ENCODE data around the gene SFMBT2.

SFMBT2 gene

DNA sequence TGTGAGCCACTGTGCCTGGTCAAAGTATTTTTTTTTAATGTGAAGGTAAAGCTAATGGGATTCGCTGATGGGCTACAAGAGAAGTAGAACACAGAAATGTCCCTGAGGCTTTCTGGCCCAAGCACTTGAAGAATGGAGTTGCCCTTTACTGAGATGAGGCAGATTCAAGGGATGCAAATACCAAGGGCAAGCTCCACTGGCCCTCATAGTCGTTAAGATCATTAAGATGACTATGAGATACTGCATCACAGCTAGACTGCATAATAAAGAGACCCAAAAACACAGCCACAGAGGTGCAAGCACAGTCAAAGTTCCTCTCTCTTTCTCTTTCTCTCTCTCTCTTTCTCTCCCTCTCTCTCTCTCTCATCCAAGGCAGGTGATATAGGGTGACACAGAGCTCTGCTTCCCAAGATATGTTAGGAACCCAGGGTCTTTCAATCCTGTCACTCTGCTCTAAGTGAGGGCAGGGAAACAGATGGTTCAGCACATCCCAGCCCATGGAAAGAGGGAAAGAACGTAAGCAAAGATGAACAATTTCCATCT is 117.4 kb downstream of the SFMBT2 start:
- no peak for DNase-seq

DNA sequence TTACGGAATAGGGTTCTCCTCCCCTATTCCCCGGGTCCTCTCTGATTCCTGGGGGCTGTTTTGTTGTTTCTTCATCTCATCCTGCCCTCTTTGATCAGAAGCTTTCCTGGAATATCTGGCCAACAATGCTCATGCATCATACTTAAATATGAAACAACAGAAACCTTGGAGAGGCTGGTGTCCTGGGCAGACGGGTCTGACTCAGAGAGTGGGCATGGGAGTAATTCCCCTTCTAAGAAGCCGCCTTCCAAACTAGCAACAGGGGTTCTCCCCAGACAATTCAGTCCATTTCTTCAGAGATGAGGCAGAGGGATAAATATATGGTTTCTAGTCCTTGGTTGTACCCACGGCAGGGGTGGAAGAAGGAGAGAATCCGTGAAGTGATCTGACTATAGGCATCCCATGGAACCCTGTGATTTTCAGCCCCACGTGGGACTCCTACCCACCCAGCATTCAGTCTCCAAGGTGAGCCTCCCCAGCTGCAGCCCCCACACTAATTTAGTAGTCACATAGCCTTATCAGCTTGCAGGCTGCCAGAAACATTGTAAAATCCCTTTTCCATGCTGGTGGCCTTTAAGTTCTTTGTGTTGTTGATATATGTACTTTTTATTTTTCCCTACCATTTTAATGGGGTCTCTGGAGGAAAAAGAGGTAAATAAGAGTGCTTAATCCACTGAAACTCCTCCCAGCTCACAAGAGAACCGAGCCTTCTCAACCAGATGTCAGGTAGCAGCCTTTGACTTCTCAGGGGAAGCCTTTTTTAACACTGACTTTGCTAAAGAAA is 119.2 kb downstream of the SFMBT2 start:
- no peak for DNase-seq

DNA sequence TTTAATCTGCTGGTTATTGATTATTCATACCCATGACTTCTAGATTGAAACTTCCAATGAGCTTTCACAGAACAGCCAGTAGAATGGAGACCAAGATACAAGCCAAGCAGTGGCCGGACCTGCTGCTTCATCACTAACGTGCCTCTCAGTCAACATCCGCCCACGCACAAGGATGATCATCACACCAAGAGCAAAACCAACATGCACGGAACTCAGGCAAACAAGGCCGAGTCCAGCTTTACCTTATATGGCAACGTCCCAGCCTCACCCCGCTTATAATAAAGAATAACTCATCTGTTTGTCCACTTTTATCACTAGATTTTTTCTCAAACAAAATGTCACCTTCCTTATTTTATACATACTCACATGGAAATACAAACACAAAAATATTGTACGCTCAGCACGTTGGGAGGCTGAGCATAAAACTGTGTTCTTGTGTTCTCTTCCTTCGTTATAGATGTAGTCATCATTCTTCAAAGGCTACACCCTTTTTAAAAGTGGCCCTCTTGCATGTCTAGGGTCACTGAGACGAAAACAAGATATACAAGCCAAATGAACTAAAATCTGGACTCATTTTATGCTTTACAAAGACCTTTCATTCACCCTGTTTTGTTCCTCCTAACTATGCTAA is 122.7 kb downstream of the SFMBT2 start:
- DNase-seq: no peak

DNA sequence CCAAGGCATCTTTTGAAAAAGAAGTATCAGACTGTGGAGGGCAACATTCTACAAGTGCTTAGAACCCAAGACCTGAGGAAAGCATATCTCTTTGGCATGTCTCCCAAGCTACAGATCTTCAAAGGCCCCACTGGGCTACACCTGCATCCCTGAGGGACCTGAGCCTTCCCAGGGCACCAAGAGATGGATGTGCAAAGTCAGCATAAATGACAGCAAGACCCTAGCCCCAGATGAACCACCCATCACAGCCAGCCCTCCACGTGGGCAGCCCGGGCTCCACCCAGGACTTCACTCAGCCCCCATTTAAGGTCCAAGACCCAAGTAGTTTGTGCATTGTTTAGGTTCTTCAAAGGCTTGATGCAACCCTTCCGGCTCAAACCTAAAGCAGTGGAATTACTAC is 123.5 kb downstream of the SFMBT2 start:
- no peak for DNase-seq

DNA sequence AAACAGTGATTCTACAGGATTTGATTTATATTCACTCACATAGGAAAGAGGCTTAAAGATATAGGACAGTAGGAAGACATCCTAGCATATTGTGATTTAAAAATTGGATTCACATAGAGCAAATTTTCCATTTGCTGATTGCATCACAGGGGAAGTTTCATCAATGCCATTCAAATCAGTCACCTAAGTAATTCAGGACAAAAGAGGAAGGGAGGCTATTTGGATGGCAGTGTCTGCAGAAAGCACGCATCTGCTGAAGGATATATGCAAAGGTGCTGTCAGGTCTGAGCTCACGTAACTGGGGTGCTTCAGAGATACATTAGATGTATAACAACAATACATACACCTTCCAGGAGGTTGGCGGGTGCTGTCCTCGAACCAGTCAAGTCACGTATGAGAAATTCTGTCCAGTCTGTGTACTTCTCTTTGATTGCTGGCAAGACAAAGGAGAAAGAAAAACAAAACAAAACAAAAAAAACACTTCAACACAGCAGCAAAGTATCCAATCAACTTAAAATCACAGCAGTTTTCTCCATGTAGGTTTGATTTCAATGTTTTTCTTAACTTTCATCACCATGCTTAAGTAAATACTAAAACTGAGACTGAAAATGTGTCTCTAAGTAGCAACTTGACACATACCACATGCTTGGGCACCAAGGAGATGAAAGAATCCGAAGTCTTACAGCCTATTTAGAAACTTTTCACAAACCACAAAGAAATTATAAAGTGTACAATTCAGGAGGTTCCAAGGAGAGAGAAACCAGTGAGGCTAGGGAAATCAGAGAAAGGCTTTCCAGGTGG is 125.1 kb downstream of the SFMBT2 start:
- DNase-seq: no peak

DNA sequence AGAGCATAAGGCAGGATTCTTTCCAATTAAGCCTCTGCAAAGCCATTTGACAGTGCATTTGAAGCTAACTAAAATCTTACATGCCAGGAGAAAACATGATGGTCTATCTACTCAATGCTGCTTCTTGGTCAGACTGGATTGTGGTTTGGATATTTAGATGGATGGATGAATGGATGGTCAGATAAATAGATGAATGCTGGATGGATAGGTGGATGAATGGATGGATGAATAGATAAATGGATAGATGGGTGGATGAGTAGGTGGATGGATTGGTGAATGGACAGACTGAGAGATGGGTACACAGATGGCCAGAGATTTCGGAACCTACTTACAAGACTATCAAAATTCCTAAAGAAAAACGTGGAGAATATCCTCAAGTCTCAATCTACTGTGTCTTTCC is 127.6 kb downstream of the SFMBT2 start:
- DNase-seq: no peak

DNA sequence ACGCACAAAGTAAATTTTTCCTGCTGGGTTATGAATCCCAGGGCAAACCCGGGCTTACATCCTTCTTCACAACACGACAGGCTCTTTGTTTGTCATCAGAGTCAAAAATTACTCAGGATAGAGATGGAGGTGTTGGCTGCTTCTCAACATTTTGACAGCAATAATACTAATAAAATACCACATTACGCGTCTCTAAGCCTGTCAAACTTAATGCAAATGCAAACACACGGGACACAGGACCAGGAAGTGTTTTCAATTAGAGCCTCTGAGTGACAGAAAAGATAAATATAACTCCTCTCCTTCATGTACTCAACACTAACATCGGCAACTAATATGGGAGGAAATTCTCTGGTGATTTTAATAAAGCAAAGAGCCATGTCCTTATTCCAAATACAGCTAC is 128.4 kb downstream of the SFMBT2 start:
- DNase-seq: no peak

DNA sequence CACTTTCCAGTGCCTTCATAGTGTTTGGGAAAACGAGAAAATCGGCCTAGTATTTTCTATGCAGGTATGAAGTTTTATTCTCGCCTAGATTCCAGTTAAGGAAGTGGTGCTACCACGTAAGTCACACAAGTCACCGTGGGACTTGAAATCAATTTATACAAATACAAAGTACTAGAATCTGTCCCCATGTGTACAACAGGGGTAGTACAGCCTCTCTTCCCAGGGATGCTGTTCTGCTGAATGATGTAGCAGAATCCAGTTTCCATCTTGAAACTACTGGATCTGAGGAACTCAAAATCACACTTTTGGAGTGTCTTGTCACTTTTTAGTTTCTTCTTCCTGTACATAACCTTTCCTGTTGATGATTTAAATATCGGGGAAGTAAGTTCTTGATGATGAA is 129.4 kb downstream of the SFMBT2 start:
- no peak for DNase-seq

DNA sequence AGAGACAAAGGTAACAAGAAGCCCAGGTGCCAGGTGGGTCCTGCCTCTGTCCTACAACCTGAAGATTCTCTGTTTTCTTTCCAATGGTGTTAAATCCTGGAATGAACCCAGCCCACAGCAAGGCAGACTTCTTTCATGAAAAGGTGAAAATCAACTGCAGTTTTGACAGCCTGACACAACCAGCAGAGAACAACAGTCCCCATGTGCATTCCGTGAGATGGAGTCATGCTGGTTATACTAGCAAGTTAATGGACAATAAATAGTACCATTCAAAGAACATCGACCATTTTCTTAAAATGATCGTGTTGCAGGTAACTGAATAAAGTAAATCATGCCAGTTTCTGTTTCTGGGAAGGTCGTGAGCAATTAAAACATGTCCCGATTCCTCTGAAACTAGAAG is 131.5 kb downstream of the SFMBT2 start:
- DNase-seq: no peak

DNA sequence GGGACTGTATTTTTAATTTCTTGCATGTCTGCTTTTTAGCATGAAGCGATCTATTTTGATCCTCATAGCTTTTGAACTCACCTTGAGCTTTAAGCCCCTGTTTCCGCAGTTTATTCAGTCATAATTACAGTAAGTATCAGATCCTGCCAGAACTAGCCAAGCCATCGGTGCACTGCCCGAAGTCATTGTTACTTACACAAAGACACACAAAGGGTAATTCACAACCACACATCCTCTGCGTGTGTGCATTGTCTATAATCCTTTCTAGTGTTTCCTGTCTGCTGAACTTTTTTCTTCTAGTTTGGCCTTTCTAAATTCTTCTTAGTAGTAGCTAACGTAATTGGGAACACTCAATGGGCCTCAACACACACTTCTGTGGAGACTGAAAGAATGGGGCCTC is 133.0 kb downstream of the SFMBT2 start:
- DNase-seq: no peak

DNA sequence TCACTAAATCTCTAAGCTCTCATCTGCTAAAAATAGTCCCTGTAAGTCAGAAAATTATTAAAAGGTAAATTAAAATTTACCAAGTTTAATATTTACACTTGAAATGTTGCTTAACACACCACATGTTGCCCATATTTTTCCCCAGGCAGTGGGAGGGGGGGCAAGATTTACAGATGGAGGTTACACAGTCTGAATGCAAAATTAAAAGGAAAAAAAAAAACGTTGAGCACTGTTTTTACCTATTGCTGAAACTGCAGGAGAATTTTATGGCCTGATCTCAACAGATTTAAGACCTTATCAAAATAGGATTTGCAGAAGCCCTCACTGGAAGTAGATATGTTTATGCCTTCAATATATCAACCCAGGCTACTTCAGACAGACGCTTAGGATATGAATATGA is 133.4 kb downstream of the SFMBT2 start:
- DNase-seq: no peak

DNA sequence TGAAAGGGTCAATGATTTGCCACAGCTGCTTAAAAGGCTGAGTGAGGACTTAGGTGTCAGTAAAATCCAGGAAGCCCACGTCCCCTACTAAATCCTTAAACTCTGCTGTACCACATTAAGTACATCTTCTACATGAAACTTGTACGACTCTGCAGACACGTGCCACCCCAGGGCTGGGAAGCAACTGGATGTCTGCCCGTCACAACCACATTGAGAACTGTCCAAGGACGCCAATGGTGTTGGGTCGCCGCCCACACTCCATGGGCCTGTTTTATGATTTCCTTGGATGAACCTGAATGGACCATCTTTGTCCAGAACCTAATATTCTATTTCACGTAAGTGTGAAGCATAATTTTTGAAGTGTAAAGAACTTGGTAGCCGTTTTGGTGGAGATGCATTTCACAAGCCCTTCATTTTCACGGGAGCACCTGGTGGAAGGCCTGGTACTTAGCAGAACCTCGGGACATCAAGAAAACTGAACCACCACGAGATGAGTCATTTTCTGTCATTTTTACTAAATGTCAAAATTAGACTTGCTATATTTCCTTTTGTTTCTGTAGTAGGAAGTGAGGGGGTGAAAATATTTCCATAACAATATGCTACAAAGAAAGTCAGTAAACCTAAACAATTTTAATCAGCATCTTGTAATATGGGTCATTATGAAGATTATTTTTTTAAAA is 134.9 kb downstream of the SFMBT2 start:
- DNase-seq: no peak

DNA sequence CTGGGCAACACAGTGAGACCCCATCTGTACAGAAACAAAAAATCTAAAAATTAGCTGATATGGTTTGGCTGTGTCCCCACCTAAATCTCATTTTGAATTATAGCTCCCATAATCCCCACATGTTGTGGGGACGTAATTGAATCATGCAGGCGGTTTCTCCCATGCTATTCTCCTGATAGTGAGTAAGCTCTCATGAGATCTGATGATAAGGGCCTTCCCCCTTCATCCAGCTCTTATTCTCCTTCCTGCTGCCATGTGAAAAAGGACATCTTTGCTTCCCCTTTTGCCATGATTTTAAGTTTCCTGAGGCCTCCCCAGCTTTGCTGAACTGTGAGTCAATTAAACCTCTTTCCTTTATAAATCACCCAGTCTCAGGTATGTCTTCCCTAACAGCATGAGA is 136.5 kb downstream of the SFMBT2 start:
- no peak for DNase-seq

DNA sequence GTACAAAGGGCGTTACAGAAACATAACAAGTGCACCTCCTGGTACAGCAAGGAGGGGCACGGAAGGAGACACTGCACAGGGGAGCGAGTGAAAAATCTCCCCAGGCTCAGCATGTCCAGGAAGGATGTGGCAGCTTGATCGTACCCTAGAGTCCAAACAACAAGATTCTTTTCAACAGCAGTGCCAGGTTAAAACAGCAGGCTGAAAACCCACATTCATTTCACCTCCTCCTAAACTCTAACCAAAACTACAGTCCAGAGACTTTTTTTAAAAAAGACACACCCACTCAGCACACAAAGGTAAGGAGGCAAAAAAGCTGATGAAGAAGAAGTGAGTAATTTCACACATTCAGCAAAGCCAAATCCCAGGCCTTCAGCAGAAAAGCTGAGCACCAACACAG is 138.8 kb downstream of the SFMBT2 start:
- DNase-seq: no peak

DNA sequence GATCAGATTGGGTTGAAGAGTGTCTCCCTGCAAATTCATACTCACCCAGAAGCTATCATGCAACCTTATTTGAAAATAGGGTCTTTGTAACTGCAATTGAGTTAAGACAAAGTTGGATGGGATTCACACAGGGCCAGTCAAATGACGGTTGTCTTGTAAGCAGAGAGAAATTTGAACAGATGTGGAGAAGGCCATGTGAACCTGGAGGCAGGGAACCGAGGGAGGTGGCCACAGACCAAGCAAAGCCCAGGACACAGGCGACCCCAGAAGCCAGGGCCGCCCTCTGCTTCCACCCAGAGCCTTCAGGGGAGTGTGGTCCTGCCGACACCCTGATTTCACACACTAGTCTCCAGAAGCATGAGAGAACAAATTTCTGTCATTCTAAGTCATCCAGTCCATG is 140.8 kb downstream of the SFMBT2 start:
- no peak for DNase-seq

DNA sequence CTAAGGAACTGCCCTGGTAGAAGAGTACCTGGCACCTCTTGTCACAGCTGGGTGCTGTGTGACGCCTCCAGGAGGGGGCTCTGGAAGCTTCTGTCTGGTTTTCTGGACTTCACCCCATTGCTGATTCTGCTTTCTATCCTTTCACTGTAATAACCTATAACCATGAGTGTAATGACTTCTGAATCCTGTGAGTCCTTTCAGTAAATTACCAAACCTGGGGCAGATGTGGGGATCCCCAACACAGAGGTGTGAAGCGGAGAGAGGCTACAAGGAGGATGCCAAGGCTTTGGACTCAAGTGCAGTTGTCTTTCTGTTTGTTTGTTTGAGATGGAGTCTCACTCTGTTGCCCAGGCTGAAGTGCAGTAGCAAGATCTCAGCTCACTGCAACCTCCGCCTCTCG is 143.7 kb downstream of the SFMBT2 start:
- DNase-seq: no peak

DNA sequence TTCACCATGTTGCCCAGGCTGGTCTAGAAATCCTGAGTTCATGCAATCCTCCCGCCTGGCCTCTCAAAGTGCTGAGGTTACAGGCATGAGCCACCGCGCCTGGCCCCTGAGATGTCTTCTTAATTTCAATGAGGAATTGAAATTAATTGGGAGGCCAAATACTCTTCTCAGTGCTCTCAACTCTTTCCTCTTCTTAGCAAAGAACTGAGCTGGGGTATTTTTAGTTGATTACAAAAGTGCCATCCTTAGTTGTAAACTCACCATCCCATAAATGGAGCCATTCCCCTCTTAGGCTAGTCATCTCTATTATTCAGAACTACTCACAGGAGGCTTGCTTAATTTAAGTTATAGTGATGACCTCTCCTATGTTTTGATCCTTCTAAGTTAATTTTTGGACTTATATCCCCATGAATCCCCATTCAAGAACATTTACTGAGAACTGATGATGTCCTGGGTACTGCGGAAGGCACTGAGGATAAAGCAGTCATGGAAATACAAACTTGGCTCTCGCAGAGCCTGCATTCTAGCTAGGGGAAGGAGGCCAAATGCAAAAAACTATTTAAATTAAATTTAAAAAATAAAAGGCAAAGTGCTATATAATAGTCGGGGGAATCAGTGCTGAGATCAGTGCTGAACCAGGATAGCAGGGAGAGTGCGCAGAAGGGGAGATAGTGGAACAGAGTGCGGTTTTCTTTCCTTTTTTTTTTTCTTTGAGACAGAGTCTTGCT is 145.3 kb downstream of the SFMBT2 start:
- DNase-seq: no peak

DNA sequence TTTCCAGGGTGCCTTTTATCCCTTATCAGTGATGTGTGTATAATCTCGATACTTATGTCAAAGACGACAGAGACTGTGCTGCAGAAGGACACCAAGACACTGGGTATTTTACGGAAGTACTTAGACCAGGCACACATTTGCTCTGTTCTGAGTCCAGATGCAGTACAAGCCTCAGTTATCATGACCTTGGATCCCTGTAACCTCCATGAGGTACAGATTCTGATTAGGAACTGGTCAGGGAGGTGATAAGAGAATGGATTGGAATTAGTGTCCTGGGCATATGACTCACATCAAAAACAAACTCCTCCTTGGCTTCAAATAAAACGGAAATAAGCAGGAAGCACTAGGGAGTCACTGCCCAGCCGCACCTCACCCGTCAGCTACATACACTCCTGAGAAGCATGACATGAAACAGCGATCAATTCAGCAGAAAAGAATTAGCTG is 146.5 kb downstream of the SFMBT2 start:
- DNase-seq: no peak

DNA sequence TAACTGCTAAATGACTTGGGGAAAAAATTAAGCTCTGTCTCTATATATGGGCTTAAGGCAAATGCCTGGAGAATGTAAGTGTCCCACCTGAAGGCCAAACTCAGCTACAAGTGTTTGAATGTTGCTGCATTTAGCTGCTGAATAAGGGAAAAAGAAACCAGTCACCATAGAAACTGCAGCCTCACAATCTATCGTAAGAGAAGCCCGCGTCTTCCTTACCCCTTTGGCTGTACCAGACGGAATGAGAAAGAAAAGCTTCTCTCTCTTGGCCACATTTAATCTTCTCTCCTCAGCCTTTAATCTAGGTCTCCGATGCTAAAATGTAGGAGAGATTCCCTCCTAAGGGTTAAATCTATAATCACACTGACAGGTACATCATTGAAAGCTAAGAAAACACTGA is 147.2 kb downstream of the SFMBT2 start:
- DNase-seq: no peak

DNA sequence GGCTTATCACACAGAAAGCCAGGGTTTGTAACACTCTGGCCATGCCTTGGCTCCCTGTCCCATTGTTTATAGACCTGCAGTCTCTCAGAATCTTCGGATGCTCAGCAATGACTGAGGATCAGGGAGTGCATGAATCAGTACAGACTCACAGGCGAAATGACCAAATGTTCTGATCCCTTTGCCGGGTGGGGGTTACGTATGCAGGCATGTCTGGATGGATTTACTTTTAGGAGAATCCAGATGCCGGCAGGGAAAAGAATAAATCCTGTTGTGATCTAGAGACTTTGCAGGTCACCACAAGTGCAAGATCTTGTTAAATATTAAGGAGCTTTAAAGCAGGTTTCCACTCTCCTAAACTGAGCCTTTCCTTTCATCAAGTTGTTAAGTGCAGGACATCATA is 149.5 kb downstream of the SFMBT2 start:
- DNase-seq: no peak

DNA sequence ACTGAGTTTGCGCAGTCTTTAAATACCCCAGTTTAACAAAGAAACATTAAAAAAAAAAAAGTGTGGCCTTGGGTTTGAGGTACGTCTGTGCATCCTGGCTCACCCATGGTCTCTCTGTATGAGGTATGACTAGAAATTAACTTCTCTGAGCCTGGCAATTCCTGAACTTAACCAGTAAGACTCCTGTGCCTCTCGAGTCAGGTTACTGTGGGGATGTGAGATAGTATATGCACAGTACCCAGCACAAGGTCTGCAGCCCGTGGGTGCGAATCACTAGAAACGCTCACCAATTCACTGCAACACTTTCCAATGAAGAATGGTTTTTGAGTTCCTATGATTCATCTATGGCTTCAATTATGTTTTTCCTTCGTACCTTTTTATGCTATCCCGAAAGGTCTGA is 149.9 kb downstream of the SFMBT2 start:
- DNase-seq: no peak

DNA sequence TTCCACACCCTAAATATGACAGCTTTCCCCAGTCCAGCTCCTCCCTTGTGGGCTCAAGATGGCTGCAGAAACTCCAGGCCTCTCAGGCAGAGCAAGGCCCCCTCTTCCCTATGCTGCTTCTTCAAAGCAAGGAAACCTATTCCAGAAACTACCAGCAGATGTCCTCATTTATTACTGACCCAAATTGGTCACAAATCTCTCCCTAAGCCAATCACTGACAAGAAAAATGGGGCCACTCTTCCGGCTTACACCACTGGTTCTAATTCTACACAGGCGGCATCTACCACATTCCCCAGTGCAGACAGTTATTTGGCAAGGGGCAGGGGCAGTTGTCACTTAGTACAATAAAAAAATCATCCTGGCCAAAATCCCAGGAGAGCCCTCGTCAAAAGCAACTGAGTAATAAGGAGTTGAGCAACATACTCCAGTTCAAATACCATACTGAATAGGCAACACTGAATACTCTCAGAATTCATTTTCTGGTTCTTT is 150.4 kb downstream of the SFMBT2 start:
- DNase-seq: peak; percentile 29

Data from 8988T (cell line).